Left ventricle myocardium superior (tissue), 1 donor: ENCODE measurements around the gene CPEB3. TPM values are rescaled to one million over a fixed set of nuclear protein-coding genes. Genes with fewer than 3 reads are reported as not detected.

Experiments
- ATAC-seq: fragments of 200-7000 bp; cut with Tn5 transposase; one replicate; pipeline ENCODE4 v1.9.1; 2020; ENCODE audit warnings: mild to moderate bottlenecking, moderate library complexity
- DNase-seq: peaks from one replicate; pipeline ENCODE4 v3.0.0-alpha.2; 2020
- intact Hi-C: fragments of 100-400 bp; cut with micrococcal nuclease; formaldehyde crosslinking; loops from one replicate; pipeline ENCODE4 v1.11.0; 2022
- total RNA-seq: library from RNA; stranded (reverse); fragmentation: NEBNext Ultra II Directional; extraction: Animal tissue kit (Norgen Biotek cat#: 25700); gene quantifications from one replicate; pipeline ENCODE4 v1.2.1, GENCODE V29; 2021
- donor health status: DM: no; HTN: yes; CAD: no; lungs with severe emphysema.

The CPEB3 gene
- total RNA-seq, 1 donor from 2014 or later, result 18.0 TPM

DNA sequence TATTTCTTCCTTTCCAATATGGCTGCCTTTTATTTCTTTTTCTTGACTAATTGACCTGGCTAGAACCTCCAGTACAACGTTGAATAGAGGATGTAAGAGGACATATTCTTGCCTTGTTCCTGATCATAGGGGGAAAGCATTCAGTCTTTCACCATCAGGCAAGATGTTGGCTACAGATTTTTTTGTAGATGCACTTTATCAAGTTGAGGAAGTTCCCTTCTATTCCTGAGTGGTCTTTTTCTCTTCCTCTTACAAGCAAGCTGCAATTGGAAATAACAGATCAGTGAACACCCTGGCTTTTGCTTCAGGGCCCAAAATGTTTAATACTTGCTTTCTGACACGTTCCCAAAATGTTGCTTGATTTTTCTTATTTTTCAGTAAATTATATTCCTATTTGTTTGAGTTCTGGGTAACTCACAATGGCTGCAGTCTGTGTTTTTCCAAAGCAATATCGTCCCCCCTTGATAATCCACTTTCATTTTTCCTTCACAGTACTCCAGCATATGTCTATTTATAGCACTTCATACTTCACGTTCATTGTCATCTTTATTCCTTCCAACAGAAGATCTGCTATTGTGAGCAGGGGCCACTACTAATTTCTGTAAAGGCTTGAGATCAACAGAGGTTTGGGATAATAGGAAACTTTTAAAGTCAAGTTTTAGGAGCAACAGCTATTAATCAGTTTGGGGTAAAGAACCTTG lies 11.7 kb downstream of the CPEB3 start:
- ATAC-seq (peak; percentile 87), DNase-seq (no peak)
- intact Hi-C loops, result no loop called here

DNA sequence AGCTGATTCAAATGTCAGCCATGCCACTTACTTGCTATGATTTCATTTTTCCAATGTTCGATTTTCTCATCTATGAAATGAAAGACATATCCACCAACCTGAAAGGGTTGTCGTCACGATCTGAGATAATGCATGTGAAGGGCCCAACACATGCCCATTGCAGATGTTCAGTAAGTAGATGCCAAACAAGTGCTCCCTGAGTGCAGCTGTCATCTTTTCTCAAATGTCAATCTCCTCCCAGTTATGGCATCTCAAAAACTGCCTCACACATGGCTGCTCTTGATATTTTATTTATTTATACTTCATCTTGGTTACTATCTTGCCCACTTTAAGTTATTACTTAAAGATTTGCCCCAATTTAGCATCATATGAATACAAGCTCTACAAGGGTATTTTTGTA lies 16.8 kb downstream of the CPEB3 start:
- intact Hi-C loops, result no loop called here
- DNase-seq, result no peak
- no peak for ATAC-seq

DNA sequence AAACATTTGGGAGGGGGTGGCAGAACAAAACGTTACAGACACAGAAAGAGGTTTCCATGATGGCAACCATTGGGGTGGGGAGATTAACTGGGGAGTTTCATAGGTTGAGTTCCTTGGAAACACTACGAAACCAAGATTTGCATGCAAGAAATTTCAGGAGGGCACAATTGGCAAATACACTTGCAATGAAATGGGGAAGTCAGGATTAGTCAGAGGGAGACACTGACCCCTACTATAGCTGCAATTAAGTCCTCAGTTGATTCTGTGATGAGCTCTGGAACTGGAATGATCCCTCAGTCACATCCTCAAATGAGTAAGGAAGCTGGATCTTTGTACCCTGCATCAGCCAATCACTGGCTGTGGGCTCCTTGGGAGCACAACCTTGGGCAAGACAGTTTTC lies 22.1 kb downstream of the CPEB3 start:
- DNase-seq, result no peak
- ATAC-seq, result no peak
- intact Hi-C loops, result no loop called here

DNA sequence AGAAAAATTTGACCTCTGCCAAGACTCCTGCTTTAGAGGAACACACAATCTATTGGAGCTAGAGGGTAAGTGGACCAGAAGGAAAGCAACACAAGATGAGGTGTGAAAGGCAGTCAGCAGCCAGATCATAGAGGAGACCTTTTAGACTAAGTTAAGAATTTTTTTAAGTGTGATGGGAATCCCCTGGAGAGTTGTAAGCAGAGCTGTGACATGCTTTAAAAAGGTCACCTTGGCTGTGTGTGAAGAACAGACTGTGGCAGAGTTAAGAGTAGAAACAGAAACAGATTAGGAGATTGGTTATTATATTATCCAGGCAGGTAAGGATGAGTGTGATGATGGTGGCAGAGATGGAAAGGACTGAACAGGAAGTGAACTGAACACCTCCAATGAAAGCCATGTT lies 23.5 kb downstream of the CPEB3 start:
- peak; percentile 38 for ATAC-seq
- intact Hi-C loops, result no loop called here
- DNase-seq, result no peak

DNA sequence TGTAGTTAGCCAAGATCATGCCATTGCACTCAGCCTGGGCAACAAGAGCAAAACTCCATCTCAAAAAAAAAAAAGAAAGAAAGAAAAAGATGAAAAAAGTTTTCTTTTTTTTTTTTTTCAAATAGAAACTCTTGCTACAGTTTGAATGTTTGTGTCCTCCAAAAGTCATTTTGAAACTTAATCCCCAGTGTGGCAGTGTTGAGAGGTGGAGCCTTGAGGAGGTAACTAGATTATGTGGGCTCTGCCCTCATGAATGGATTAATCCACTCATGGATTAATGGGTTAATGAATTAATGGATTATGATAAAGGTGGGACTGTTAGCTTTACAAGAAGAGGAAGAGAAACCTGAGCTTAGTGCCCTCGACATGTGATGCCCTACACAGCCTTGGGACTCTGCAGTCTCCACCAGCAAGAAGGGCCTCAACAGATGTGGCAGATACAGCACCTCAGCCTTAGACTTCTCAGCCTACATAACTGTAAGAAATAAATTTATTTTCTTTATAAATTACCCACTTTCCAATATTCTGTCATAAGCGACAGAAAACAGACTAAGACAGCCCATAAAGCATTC lies 25.1 kb downstream of the CPEB3 start:
- intact Hi-C loops, result no loop called here
- DNase-seq, result no peak
- ATAC-seq, result no peak

DNA sequence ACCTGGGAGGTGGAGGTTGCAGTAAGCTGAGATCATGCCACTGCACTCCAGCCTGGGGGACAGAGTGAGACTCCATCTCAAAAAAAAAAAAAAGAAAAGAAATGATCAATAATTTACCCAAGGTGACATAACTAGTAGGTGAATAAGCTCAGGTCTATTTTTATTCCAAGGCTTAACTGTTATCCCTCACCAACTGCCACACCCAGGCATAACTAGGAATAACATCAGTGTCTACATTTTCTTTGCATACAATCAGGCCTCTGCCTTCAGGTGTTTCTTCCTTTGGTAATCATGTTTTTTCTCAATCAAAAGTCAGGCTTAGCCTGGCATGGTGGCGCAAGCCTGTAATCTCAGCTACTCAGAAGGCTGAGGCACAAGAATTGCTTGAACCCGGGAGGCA lies 26.6 kb downstream of the CPEB3 start:
- DNase-seq (no peak), ATAC-seq (no peak)
- intact Hi-C loops, result no loop called here

DNA sequence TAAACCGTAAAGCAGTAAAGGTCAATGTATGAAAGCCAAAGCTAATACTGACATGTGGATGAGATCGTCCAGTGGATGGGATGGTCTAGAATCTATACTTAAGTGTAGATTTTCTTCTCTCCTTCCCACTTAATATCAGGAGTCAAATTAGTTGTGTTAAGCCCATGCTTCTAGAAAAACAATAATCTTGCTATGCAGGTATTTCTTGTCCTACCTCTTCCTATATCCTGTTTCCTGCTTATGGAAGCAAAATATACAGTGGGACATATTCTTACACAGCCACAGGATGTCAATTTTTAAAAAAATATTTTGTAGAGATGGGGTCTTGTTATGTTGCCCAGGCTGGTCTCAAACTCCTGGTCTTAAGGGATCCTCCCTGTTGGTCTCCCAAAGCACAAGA lies 27.5 kb downstream of the CPEB3 start:
- intact Hi-C loops, result no loop called here
- ATAC-seq (no peak), DNase-seq (no peak)

DNA sequence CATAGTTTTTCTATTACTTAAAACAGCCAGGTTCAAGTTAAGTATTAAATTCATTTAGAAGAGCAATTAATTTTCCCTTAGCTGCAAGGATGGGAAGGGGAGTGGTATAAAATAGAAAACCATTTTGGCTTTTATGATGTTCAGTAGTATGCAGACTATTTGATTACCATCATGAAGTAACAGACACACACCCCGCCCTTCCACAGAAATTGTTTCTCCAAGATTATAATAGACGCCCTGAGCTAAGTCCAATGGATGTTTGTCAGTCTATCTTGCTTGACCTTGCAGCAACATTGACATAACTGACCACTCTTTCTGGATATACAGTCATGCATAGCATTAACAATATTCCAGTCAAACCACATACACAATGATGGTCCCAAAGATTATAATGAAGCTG lies 42.3 kb downstream of the CPEB3 start:
- no peak for DNase-seq
- intact Hi-C loops, result loop anchor here (10.0 kb wide), 2 partner anchors 46 to 164 kb away; partner anchors contain the start of genes CPEB3 and MARCHF5
- ATAC-seq, result no peak

DNA sequence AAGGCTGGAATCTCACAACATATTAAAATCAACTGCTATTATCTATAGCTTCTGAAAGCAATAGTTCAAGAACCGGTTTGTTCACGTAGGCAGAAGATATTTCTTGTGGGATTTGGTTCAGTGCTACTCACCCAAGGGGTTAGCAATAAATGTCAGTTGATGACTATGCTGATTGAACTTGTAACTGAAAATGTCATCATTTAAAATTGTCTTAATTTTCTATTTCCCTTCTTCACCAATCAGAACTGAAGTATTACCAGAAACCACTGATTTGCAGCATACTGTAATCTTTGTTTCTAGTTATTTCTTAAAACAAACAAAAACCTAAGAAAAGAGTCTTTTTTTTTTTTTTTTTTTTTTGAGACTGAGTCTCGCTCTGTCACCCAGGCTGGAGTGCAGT lies 46.1 kb downstream of the CPEB3 start:
- DNase-seq, result no peak
- intact Hi-C loops, result loop anchor here (10.0 kb wide), 2 partner anchors 50 to 160 kb away; partner anchors contain the start of genes CPEB3 and MARCHF5
- no peak for ATAC-seq

DNA sequence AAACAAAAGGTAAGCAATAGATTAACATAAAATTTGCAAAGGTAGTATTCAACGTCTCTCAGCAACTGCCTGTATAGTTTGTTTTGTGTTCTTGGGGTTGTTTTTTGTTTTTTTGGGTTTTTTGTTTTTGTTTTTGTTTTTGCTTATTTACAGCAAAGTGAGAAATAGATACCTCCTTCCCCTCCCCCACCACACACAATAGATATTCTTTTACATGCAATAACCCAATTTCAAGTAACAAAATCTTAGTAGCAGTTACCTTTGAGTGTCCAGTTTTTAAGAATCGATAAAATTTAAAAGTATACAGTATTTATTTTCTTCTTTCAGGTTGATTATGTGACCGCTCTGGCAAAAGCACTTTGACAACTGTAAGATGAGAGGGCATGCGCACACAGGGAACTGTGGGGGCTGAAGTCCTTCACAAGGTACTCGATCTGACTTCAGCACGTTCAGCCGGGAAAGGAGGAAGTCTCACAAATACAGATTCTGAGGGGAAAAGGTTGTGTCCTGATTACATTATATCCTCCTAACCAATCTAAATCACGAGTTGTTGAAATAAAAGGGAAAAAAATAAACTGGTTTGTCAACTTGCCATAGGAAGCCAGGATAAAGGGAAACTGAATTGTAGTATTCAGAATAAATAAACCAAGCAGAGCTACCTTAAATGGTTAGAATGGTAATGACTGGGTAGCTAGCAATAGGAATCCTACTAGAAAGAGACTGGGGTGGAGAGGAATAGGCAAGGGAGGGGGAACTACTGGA lies 47.8 kb downstream of the CPEB3 start:
- ATAC-seq, result peak; percentile 60
- DNase-seq, result peak; percentile 61
- intact Hi-C loops, result loop anchor here (10.0 kb wide), 2 partner anchors 52 to 158 kb away; partner anchors contain the start of genes CPEB3 and MARCHF5

DNA sequence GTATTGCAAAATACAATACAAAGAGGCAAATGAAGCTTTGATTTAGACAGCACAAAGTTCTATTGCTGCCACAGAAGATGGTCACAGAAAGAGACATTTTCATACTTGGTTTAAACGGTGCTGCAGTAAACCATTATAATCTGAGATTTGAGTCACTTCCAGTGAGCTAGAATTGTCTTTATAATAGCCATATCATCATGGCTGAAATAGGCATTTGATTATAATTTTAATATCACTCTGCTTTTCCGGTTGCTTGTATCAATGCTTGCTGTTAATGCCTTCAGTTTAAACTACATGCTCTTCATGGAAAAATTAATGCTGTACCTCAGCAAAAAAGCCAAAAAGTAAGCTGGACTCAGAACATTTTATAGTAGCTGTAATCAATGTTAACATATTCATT lies 48.5 kb downstream of the CPEB3 start:
- ATAC-seq, result no peak
- no peak for DNase-seq
- intact Hi-C loops, result loop anchor here (10.0 kb wide), 2 partner anchors 52 to 158 kb away; partner anchors contain the start of genes CPEB3 and MARCHF5

DNA sequence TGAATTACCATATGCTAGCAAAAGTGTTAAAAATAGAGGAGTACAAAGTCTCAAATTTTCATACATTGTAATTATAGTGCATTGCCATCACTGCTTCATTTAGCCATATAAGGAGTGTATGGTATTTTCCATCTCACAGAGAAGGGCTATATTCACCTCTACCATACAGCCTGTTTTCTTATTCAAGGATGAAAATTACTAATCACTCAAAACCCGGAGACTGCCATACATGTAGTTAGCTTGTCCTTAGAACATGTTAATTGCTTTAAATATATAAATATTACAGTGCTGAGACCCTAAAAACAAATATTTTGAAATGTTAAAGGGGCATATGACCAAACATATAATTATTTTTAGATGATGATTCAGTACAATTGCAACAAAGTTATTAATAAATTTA lies 49.4 kb downstream of the CPEB3 start:
- ATAC-seq (no peak), DNase-seq (no peak)
- intact Hi-C loops, result loop anchor here (10.0 kb wide), 2 partner anchors 53 to 157 kb away; partner anchors contain the start of genes CPEB3 and MARCHF5

DNA sequence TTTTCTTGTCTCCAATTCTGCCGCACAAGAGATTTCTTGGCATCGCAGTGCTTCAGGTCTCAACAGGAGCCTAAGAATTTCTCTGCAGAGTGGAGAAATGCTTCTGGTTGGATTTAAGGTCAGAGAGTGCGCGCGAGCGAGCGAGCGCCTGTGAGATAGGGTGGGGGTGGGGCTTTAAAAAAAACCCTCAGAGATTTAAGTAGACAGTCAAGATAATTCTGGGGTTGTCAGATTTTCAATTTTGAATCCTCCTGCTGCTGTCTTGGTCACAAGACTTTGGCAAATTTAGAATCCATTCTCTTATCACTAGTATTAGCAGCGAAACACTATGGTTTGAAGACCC lies 49.7 kb downstream of the CPEB3 start:
- DNase-seq (peak; percentile 54), ATAC-seq (peak; percentile 58)
- intact Hi-C loops, result loop anchor here (10.0 kb wide), 2 partner anchors 54 to 156 kb away; partner anchors contain the start of genes CPEB3 and MARCHF5

DNA sequence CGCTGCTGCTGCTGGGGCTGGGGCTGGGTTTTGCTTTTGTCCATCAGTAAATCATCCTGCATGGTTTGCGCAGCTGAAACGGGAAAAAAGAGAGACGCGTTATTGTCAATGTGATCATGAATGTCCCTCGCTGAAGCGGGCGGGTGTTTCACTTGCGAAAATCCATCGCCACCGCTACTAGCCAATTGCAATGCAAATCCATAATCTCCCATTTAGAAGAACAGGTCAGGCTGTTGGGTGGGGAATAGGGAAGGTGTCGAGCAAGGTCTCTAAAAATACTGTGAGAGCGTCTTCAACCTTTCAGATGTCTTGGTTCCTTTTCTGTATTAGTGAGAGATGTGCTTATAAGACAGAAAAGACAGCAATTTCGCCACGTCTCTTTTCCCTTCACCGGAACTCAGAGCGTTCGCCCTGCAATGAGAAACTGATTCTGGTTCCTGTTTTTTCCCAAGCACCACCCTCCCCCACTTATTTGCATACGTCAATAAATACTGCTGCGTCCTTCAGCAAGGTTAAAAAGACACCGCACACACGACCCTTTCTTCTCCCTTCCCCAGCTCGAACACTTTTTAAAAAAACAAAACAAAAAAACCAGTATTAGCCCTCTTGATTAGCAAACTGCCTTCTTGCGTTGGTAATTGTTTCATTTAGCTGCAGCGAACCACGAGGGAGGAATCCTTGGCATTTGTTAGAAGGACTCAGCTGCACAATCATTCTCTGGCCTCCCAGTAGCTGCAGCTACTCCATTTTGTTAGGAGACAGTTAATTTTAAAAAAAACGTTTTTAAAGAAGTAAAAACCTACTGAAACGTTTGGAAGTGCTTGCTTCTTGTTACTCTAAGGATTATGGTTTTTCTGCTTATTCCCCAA lies 50.4 kb downstream of the CPEB3 start:
- peak; percentile 79 for ATAC-seq
- peak; percentile 39 for DNase-seq
- intact Hi-C loops, result loop anchor here (10.0 kb wide), 2 partner anchors 54 to 156 kb away; partner anchors contain the start of genes CPEB3 and MARCHF5

DNA sequence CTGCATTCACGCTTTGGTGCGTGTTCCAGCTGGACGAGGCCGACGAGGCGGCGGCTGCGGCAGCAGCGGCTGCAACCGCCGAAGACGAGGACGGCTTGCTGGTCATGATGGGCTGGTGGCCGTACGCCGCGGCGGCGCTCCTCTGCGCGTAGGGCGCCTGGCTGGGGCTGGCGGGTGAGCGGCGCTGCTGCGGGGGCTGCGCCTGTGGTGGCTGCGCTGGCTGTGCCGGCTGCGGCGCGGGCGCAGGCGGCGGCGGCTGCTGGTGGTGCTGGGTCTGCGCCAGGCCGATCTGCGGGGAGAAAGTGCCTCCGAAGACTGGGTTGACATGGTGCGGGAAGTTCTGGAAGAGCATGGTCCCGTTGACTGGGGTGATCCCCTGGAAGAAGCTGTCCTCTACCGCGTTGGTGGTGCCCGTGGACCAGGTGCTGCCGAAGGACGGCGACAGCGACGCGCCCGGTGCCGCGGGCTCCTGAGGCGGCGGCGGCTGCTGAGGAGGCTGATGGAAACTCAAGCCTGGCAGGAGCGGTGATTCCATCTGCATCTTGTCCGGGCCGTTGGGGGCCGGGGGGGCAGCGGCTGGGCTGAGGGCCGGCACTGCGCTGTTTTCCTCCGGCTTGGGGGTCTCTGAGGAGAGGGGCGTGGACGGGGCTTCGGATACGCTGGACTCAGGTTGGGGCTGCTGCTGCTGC lies 51.1 kb downstream of the CPEB3 start:
- intact Hi-C loops, result loop anchor here (10.0 kb wide), 2 partner anchors 55 to 155 kb away; partner anchors contain the start of genes CPEB3 and MARCHF5
- ATAC-seq, result peak; percentile 54
- DNase-seq, result peak; percentile 74

DNA sequence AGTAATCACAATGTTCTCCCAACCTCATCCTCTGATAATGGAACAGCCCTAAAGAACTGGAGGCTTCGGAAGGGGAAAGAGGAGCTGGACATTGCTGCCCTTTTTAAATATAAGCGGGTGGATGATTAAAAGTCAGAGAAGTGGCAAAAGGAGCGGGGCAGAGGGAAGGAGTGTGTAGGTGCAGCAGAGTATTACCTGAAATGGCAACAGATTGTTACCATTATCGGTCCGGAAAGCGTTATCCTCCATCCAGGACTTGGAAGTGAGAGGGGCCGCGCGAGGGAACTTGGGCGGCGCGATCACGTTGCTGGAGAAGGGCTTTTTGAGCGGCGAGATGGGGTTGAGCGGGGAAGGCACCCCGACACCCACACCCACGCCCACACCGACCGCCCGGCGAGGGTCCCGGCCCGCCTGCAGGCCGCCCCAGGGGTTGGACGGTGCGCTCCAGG lies 51.7 kb downstream of the CPEB3 start:
- ATAC-seq (peak; percentile 5), DNase-seq (no peak)
- intact Hi-C loops, result no loop called here

DNA sequence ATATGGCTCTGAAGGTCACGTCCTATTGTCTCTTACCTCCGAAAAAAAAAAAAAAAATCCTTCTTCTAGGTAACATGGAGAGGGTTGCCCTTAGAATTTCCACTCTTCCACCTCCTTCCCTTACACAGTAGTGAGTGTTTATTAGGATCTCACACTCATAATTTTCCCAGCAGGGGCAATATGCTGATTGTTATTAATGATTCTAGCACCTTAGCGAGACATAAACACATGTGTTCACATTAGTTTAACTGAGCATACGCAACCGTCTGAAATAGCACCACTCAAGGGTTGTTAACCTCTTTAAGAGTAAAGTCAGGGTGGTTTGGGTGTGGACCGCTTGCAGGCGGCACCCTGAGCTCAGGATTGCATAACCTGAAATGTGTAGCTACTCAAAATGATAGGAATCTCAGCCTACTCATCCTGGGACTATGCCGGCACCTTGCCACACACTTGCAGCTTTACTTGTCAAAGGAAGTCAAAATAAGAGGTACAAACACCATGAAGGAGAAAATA lies 52.2 kb downstream of the CPEB3 start:
- ATAC-seq, result peak; percentile 33
- intact Hi-C loops, result no loop called here
- no peak for DNase-seq

DNA sequence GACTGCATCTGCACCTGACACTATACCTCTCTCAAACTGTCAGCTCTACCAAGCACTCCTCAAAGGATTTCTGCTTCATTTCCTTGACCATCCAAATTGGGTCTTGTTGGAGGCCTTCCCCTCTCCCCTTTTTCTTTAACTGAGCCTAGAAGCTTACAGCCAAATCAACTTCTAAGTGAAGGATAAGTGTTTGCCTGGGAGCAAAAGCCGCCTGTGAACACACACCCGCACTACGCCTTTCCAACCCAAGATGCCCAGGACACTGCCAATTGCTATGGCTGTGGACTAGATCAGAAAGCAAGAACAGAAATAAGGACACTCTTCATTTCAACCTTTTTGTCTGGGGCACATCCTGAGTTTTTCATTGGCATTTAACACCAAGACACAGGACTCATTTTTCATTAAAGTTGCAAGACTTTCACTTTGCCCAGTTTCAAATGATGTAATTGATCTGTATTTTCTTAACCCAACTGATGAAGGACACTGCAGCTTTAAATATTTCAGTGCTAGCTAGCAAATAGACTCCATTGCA lies 52.8 kb downstream of the CPEB3 start:
- intact Hi-C loops, result no loop called here
- ATAC-seq, result no peak
- no peak for DNase-seq
